Coronary artery (tissue), 2 donors: Measurements from ENCODE around the gene OLIG2.

Experiments
- DNase-seq: peaks from one replicate; pipeline ENCODE4 v3.0.0-alpha.2; 2017; ENCODE audit warnings: low spot score
- H3K27ac ChIP-seq, 2 donors: fragments of 200-600 bp; sonication (generic); one replicate each; pipeline ENCODE4 v1.5.1; 2016 to 2019
- H3K4me3 ChIP-seq: fragments of 200-600 bp; sonication (generic); 2 replicates; pipeline ENCODE4 v1.5.1; 2016; ENCODE audit warnings: mild to moderate bottlenecking, moderate library complexity
- CTCF ChIP-seq: fragments of 200-600 bp; sonication (generic); IDR thresholded peaks from one replicate; pipeline ENCODE4 v1.5.1; 2019; ENCODE audit warnings: antibody characterized with exemption

OLIG2 gene

GRCh38 chr21:33039536-33039935, 13.8 kb downstream of the OLIG2 start:
- no peak for TF ChIP-seq CTCF
- no peak for DNase-seq
- Histone ChIP-seq H3K27ac (no peak overlapping the region), H3K4me3 (no peak overlapping the region)

- TF ChIP-seq CTCF = no peak
- Histone ChIP-seq H3K4me3 (no peak overlapping the region), H3K27ac (no peak overlapping the region)
- DNase-seq = no peak
These were observed 14.5 kb downstream of the OLIG2 start for GRCh38 chr21:33040215-33040614.

- DNase-seq = no peak
- Histone ChIP-seq H3K27ac (no peak overlapping the region), H3K4me3 (no peak overlapping the region)
- no peak for TF ChIP-seq CTCF
These were observed 16.2 kb downstream of the OLIG2 start for GRCh38 chr21:33041981-33042380.

- TF ChIP-seq CTCF = no peak
- DNase-seq = no peak
- Histone ChIP-seq H3K27ac (no peak overlapping the region), H3K4me3 (no peak overlapping the region)
These were observed 17.1 kb downstream of the OLIG2 start for GRCh38 chr21:33042812-33043211.

GRCh38 chr21:33046455-33046854, 20.7 kb downstream of the OLIG2 start:
- TF ChIP-seq CTCF = no peak
- DNase-seq = no peak
- no peak overlapping the region for H3K27ac ChIP-seq
- H3K4me3 ChIP-seq = no peak overlapping the region

- no peak overlapping the region for H3K27ac ChIP-seq
- no peak for TF ChIP-seq CTCF
- no peak overlapping the region for H3K4me3 ChIP-seq
- no peak for DNase-seq
These were observed 21.5 kb downstream of the OLIG2 start for GRCh38 chr21:33047231-33047630.

GRCh38 chr21:33051925-33052324, 26.2 kb downstream of the OLIG2 start:
- TF ChIP-seq CTCF = no peak
- H3K4me3 ChIP-seq = no peak overlapping the region
- no peak overlapping the region for H3K27ac ChIP-seq
- no peak for DNase-seq
